Measurements from ENCODE around the gene ROBO1. TPM values are rescaled to one million over a fixed set of nuclear protein-coding genes. Genes with fewer than 3 reads are reported as not detected.

ROBO1 gene
- total and polyA plus RNA-seq, 2 donors (not counting 1 experiment from before 2014, with no cell fraction given): 0.27 to 3.2 TPM

DNA sequence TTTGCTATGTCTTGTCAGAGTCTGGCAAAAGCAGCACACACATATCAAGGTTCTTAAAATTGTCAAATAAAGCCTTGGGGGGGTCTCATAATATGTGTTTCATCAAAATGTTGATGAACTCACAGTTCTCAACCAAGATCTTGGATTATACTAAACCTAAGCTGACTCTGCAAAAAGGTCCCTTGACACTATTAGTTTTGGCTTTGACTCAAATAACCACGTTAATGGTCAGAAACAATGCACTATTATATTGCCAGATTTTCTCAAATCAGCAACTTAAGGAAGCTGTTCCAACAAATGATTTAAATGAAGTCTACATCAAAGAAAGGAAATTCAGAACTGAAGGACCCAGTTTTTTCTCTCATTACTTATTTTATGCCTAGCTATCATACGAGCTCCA lies 1063.9 kb downstream of the ROBO1 start:
- Histone ChIP-seq H3K4me1 (ENCODE audit: control insufficient read depth in 2 of 2, insufficient read depth in 2 of 2, low read length in 2 of 2) (no peaks in the 10 kb centered on the region), H3K79me2 (ENCODE audit: control insufficient read depth, insufficient read depth, low read length) (no peaks in the 10 kb centered on the region), H4K20me1 (ENCODE audit: control insufficient read depth, insufficient read depth, low read length, poor library complexity, severe bottlenecking) (no peaks in the 10 kb centered on the region), H3K9ac (ENCODE audit: low read length) (no peak overlapping the region), H3K4me2 (replicated peaks; ENCODE audit: low read depth, low read length, poor library complexity, severe bottlenecking) (no peak overlapping the region), H3K36me3 (replicated peaks in 1 of 2; ENCODE audit: control extremely low read depth in 1 of 2, control insufficient read depth in 1 of 2, extremely low read depth in 1 of 2, insufficient read depth in 2 of 2, low read length in 1 of 2) (no peaks in the 10 kb centered on the region), H3K27me3 (replicated peaks in 1 of 4; ENCODE audit: control extremely low read depth in 1 of 4, control insufficient read depth in 3 of 4, insufficient read depth in 4 of 4, low read length in 3 of 4) (no peaks in the 10 kb centered on the region), H3K9me3 (ENCODE audit: control extremely low read depth in 1 of 3, control insufficient read depth in 2 of 3, insufficient read depth in 1 of 3, low read length in 2 of 3) (no peaks in the 10 kb centered on the region), H3K4me3 (ENCODE audit: control extremely low read depth in 1 of 5, extremely low read depth in 1 of 5, insufficient read depth in 1 of 5, low read depth in 2 of 5, low read length in 4 of 5) (no peak overlapping the region), H3K27ac (ENCODE audit: low read length in 2 of 2) (no peak overlapping the region), H2AFZ (ENCODE audit: insufficient read depth, low read depth, low read length, poor library complexity, severe bottlenecking) (no peak overlapping the region)
- ATAC-seq (ENCODE audit: low read depth): no peak
- Mint-ChIP-seq H3K27me3 (no peaks in the 10 kb centered on the region), H3K4me3 (no peak overlapping the region), H3K4me1 (no peaks in the 10 kb centered on the region), H3K9me3 (ENCODE audit: insufficient read depth) (no peaks in the 10 kb centered on the region), H3K27ac (no peak overlapping the region)
- WGBS (ENCODE audit: insufficient coverage): 100% methylated on average over 1 of the region's 2 CpGs
- POLR2A ChIA-PET: no interaction called here
- no peak for DNase-seq
- TF ChIP-seq, protein P1, sequence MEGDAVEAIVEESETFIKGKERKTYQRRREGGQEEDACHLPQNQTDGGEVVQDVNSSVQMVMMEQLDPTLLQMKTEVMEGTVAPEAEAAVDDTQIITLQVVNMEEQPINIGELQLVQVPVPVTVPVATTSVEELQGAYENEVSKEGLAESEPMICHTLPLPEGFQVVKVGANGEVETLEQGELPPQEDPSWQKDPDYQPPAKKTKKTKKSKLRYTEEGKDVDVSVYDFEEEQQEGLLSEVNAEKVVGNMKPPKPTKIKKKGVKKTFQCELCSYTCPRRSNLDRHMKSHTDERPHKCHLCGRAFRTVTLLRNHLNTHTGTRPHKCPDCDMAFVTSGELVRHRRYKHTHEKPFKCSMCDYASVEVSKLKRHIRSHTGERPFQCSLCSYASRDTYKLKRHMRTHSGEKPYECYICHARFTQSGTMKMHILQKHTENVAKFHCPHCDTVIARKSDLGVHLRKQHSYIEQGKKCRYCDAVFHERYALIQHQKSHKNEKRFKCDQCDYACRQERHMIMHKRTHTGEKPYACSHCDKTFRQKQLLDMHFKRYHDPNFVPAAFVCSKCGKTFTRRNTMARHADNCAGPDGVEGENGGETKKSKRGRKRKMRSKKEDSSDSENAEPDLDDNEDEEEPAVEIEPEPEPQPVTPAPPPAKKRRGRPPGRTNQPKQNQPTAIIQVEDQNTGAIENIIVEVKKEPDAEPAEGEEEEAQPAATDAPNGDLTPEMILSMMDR (IDR thresholded peaks at IDR 0.05): no peak
- no peak for TF ChIP-seq EZH2 (IDR thresholded peaks at IDR 0.05; ENCODE audit: borderline replicate concordance, insufficient read depth, low read depth, low read length, poor library complexity, severe bottlenecking)
- intact Hi-C loops (cut with micrococcal nuclease): no loop called here
- CTCF ChIA-PET: no interaction called here

GRCh38 chr3:78701537-78701936 lies 1066.3 kb downstream of the ROBO1 start:
- CTCF ChIA-PET: no interaction called here
- H3K4me1 Mint-ChIP-seq: no peaks in the 10 kb centered on the region
- no peaks in the 10 kb centered on the region for H4K20me1 ChIP-seq (ENCODE audit: control insufficient read depth, insufficient read depth, low read length, poor library complexity, severe bottlenecking)

More at GRCh38 chr3:78701537-78701936, 1066.3 kb downstream of the ROBO1 start:
- Histone ChIP-seq H3K9ac (ENCODE audit: low read length) (no peak overlapping the region), H3K9me3 (ENCODE audit: control extremely low read depth in 1 of 3, control insufficient read depth in 2 of 3, insufficient read depth in 1 of 3, low read length in 2 of 3) (no peaks in the 10 kb centered on the region), H3K27me3 (replicated peaks in 1 of 4; ENCODE audit: control extremely low read depth in 1 of 4, control insufficient read depth in 3 of 4, insufficient read depth in 4 of 4, low read length in 3 of 4) (no peaks in the 10 kb centered on the region), H3K4me1 (ENCODE audit: control insufficient read depth in 2 of 2, insufficient read depth in 2 of 2, low read length in 2 of 2) (no peaks in the 10 kb centered on the region), H3K79me2 (ENCODE audit: control insufficient read depth, insufficient read depth, low read length) (no peaks in the 10 kb centered on the region), H3K4me3 (ENCODE audit: control extremely low read depth in 1 of 5, extremely low read depth in 1 of 5, insufficient read depth in 1 of 5, low read depth in 2 of 5, low read length in 4 of 5) (no peak overlapping the region), H3K36me3 (replicated peaks in 1 of 2; ENCODE audit: control extremely low read depth in 1 of 2, control insufficient read depth in 1 of 2, extremely low read depth in 1 of 2, insufficient read depth in 2 of 2, low read length in 1 of 2) (no peaks in the 10 kb centered on the region), H3K4me2 (replicated peaks; ENCODE audit: low read depth, low read length, poor library complexity, severe bottlenecking) (no peak overlapping the region), H3K27ac (ENCODE audit: low read length in 2 of 2) (no peak overlapping the region), H2AFZ (ENCODE audit: insufficient read depth, low read depth, low read length, poor library complexity, severe bottlenecking) (no peak overlapping the region)
- H3K4me3 Mint-ChIP-seq: no peak overlapping the region
- ATAC-seq (ENCODE audit: low read depth): no peak
- DNase-seq: no peak
- TF ChIP-seq EZH2 (IDR thresholded peaks at IDR 0.05; ENCODE audit: borderline replicate concordance, insufficient read depth, low read depth, low read length, poor library complexity, severe bottlenecking): no peak
- TF ChIP-seq, protein P1 (IDR thresholded peaks at IDR 0.05): no peak
- no CpG with 5 or more reads among the region's 2 CpGs for WGBS (ENCODE audit: insufficient coverage)
- no peaks in the 10 kb centered on the region for H3K27me3 Mint-ChIP-seq
- POLR2A ChIA-PET: no interaction called here
- no peaks in the 10 kb centered on the region for H3K9me3 Mint-ChIP-seq (ENCODE audit: insufficient read depth)
- no peak overlapping the region for H3K27ac Mint-ChIP-seq
- intact Hi-C loops (cut with micrococcal nuclease): no loop called here

All from B cell (primary cell).